Measurements from ENCODE around the gene SPO11. TPM values are rescaled to one million over a fixed set of nuclear protein-coding genes. Genes with fewer than 3 reads are reported as not detected.

The SPO11 gene
- total RNA-seq, 3 donors from 2014 or later (not counting 1 experiment from before 2014, with no cell fraction given): not detected

- peaks cover 27% of the 10 kb centered on the region for H3K36me3 ChIP-seq (ENCODE audit: control insufficient read depth, insufficient read depth, low read length)
- H3K36me3 Mint-ChIP-seq: peaks cover 1% of the 10 kb centered on the region
Measured at GRCh38 chr20:57381596-57382503, 52.2 kb downstream of the SPO11 start.

GRCh38 chr20:57382516-57382915, 52.9 kb downstream of the SPO11 start:
- Histone ChIP-seq H3K27me3 (ENCODE audit: control insufficient read depth, insufficient read depth, low read length) (no peaks in the 10 kb centered on the region), H3K4me3 (ENCODE audit: low read length) (no peak overlapping the region), H3K4me1 (ENCODE audit: control insufficient read depth, insufficient read depth, low read length) (peaks cover 33% of the 10 kb centered on the region), H3K9me3 (ENCODE audit: control insufficient read depth, insufficient read depth, low read length) (no peaks in the 10 kb centered on the region), H3K36me3 (ENCODE audit: control insufficient read depth, insufficient read depth, low read length) (peaks cover 22% of the 10 kb centered on the region), H3K27ac (ENCODE audit: low read length) (no peak overlapping the region)
- Mint-ChIP-seq H3K9me3 (no peaks in the 10 kb centered on the region), H3K4me1 (peaks cover 42 to 52% of the 10 kb centered on the region in 2 donors), H3K4me3 (peak overlapping the region; percentile 25), H3K27me3 (ENCODE audit: low read depth in 2 of 2) (no peaks in the 10 kb centered on the region), H3K27ac (peak overlapping the region; percentile 84 to 87), H3K36me3 (no peaks in the 10 kb centered on the region)
- no peak for TF ChIP-seq CTCF (IDR thresholded peaks at IDR 0.05)
- ATAC-seq: peak in 2 of 3 donors; percentile 43 to 45
- intact Hi-C loops (cut with micrococcal nuclease): loop anchor here (1.0 to 2.0 kb wide), 4 partner anchors 14 to 214 kb away; no protein-coding TSS in a partner anchor
- WGBS (ENCODE audit: insufficient coverage): 54% methylated on average over 5 of the region's 5 CpGs
- no peak for DNase-seq

More at GRCh38 chr20:57381596-57382503, 52.2 kb downstream of the SPO11 start:
- 56% methylated on average over 20 of the region's 20 CpGs for WGBS (ENCODE audit: insufficient coverage)
- intact Hi-C loops (cut with micrococcal nuclease): loop anchor here (1.0 to 2.0 kb wide), 4 partner anchors 15 to 215 kb away; no protein-coding TSS in a partner anchor
- peaks cover 33% of the 10 kb centered on the region for H3K4me1 ChIP-seq (ENCODE audit: control insufficient read depth, insufficient read depth, low read length)
- H3K9me3 ChIP-seq (ENCODE audit: control insufficient read depth, insufficient read depth, low read length): no peaks in the 10 kb centered on the region
- TF ChIP-seq CTCF (IDR thresholded peaks at IDR 0.05): peak; percentile 84
- H3K9me3 Mint-ChIP-seq: no peaks in the 10 kb centered on the region
- H3K4me1 Mint-ChIP-seq: peaks cover 42 to 54% of the 10 kb centered on the region in 2 donors
- peak overlapping the region; percentile 84 to 87 for H3K27ac Mint-ChIP-seq
- peak; percentile 80 to 91 for DNase-seq
- no peak overlapping the region for H3K27ac ChIP-seq (ENCODE audit: low read length)
- peak overlapping the region; percentile 45 for H3K4me3 Mint-ChIP-seq
- H3K27me3 Mint-ChIP-seq (ENCODE audit: low read depth in 2 of 2): no peaks in the 10 kb centered on the region
- H3K27me3 ChIP-seq (ENCODE audit: control insufficient read depth, insufficient read depth, low read length): no peaks in the 10 kb centered on the region
- no peak overlapping the region for H3K4me3 ChIP-seq (ENCODE audit: low read length)
- peak; percentile 72 to 87 (median 79) for ATAC-seq

- H3K9me3 ChIP-seq (ENCODE audit: control insufficient read depth, insufficient read depth, low read length): no peaks in the 10 kb centered on the region
- no peaks in the 10 kb centered on the region for H3K27me3 ChIP-seq (ENCODE audit: control insufficient read depth, insufficient read depth, low read length)
- H3K4me1 ChIP-seq (ENCODE audit: control insufficient read depth, insufficient read depth, low read length): peaks cover 34% of the 10 kb centered on the region
- Mint-ChIP-seq H3K4me1 (peaks cover 40 to 47% of the 10 kb centered on the region in 2 donors), H3K27me3 (ENCODE audit: low read depth in 2 of 2) (no peaks in the 10 kb centered on the region), H3K36me3 (no peaks in the 10 kb centered on the region), H3K4me3 (peak overlapping the region; percentile 58), H3K27ac (peak overlapping the region; percentile 84 to 87), H3K9me3 (no peaks in the 10 kb centered on the region)
- H3K36me3 ChIP-seq (ENCODE audit: control insufficient read depth, insufficient read depth, low read length): peaks cover 11% of the 10 kb centered on the region
- intact Hi-C loops (cut with micrococcal nuclease): loop anchor here (2.0 kb wide), 3 partner anchors 13 to 213 kb away; no protein-coding TSS in a partner anchor
- H3K4me3 ChIP-seq (ENCODE audit: low read length): no peak overlapping the region
- TF ChIP-seq CTCF (IDR thresholded peaks at IDR 0.05): no peak
- DNase-seq (no peak), ATAC-seq (peak; percentile 40 to 59 (median 56))
- H3K27ac ChIP-seq (ENCODE audit: low read length): peak overlapping the region; percentile 4
- 87% methylated on average over 18 of the region's 20 CpGs for WGBS (ENCODE audit: insufficient coverage)
Measured at GRCh38 chr20:57383447-57384347, 54.1 kb downstream of the SPO11 start.

All from natural killer cell (primary cell).